K562 (cell line): ENCODE results near the gene SEC11A. TPM values are rescaled to one million over a fixed set of nuclear protein-coding genes. Genes with fewer than 3 reads are reported as not detected.

Source experiments
- BRD9 ChIP-seq: fragments of 450-650 bp; IDR thresholded peaks from 2 replicates; pipeline ENCODE4 v1.6.1; 2018; ENCODE audit warnings: low read depth; ENCODE audit not compliant: partially characterized antibody
- CBX1 ChIP-seq: sonication (generic); IDR thresholded peaks from 2 replicates; pipeline ENCODE4 v1.6.1; 2016; ENCODE audit warnings: antibody characterized with exemption, low read depth, mild to moderate bottlenecking
- CHD1 ChIP-seq: fragments of 200-600 bp; sonication (generic); IDR thresholded peaks from one replicate; pipeline ENCODE4 v1.6.1; 2012; ENCODE audit warnings: mild to moderate bottlenecking, moderate library complexity, low read length, inconsistent platforms
- FOS ChIP-seq: IDR thresholded peaks from 3 replicates; pipeline ENCODE4 v1.6.1; 2011; ENCODE audit not compliant: insufficient read length; ENCODE audit errors: extremely low read depth
- KAT2B ChIP-seq: IDR thresholded peaks from one replicate; pipeline ENCODE4 v1.6.1; 2012; ENCODE audit warnings: low read depth, mild to moderate bottlenecking, control low read depth, inconsistent platforms, low read length, moderate library complexity
- KAT8 ChIP-seq: fragments of 450-650 bp; IDR thresholded peaks from 2 replicates; pipeline ENCODE4 v1.6.1; 2016; ENCODE audit warnings: low read depth, mild to moderate bottlenecking
- MCM7 ChIP-seq, 2 experiments: fragments of 450-650 bp; IDR thresholded peaks; 2 replicates each; pipeline ENCODE4 v1.6.1; 2016 to 2018
- POLR3A ChIP-seq: IDR thresholded peaks from 2 replicates; pipeline ENCODE4 v1.6.1; 2011; ENCODE audit warnings: borderline replicate concordance, mild to moderate bottlenecking, moderate library complexity; ENCODE audit not compliant: insufficient read length, insufficient read depth; ENCODE audit errors: extremely low read depth
- PTRF ChIP-seq: fragments of 450-650 bp; IDR thresholded peaks from 2 replicates; pipeline ENCODE4 v1.6.1; 2016; ENCODE audit warnings: mild to moderate bottlenecking, missing genetic modification characterization, missing compliant biosample characterization
- PURB ChIP-seq: sonication (generic); formaldehyde crosslinking; IDR thresholded peaks from 2 replicates; pipeline ENCODE4 v1.9.0; 2021; ENCODE audit warnings: low read depth, mild to moderate bottlenecking, missing genetic modification reagents
- TRIM25 ChIP-seq: fragments of 450-650 bp; IDR thresholded peaks from 2 replicates; pipeline ENCODE4 v1.7.0; 2016; ENCODE audit warnings: borderline replicate concordance
- ZNF274 ChIP-seq: IDR thresholded peaks from 2 replicates; pipeline ENCODE4 v1.6.1; 2011; ENCODE audit warnings: low read depth, mild to moderate bottlenecking, low read length, moderate library complexity, borderline replicate concordance
- polyA plus RNA-seq, 8 experiments: library from polyadenylated mRNA; depleted of rRNA in 4 of 8; stranded (reverse) in 5 of 8; unstranded in 3 of 8; fragments of >200 nt; fragmentation: Nextera tagmentation in 2 of 8; fragmentation: Illumina TruSeq in 1 of 8; extraction: Ambion mirVana in 2 of 8; extraction: Trizol in 1 of 8; gene quantifications; 2 replicates each; pipeline versions ENCODE4 v1.2.1 to v1.2.3, GENCODE V29; 2011 to 2014; ENCODE audit warnings: inconsistent platforms in 1 of 8, missing spikeins in 1 of 8
- total RNA-seq, 7 experiments: library from RNA; depleted of rRNA in 6 of 7; stranded (reverse); fragments of >200 nt in 6 of 7; fragmentation: Illumina TruSeq in 2 of 7; extraction: Trizol in 2 of 7; gene quantifications; 2 replicates each; pipeline versions ENCODE4 v1.2.1 to v1.2.3, GENCODE V29; 2011 to 2021; ENCODE audit warnings: low replicate concordance in 1 of 7
- TF ChIP-seq, protein P1 (sequence below): sonication (generic); formaldehyde crosslinking; IDR thresholded peaks from 2 replicates; pipeline ENCODE4 v1.8.0; 2023; ENCODE audit warnings: missing genetic modification reagents, mild to moderate bottlenecking, borderline replicate concordance
- TF ChIP-seq, protein P2 (sequence below): IDR thresholded peaks from 2 replicates; pipeline ENCODE4 v1.6.1; 2011; ENCODE audit warnings: borderline replicate concordance, low read depth, mild to moderate bottlenecking, moderate library complexity, low read length; ENCODE audit not compliant: insufficient read depth, poor library complexity, severe bottlenecking
- TF ChIP-seq, protein P3 (sequence below), 2 experiments: IDR thresholded peaks; 2 replicates each; pipeline ENCODE4 v1.6.1; 2011; ENCODE audit warnings: borderline replicate concordance in 1 of 2, control low read depth in 1 of 2, low read depth in 1 of 2, low read length in 1 of 2, mild to moderate bottlenecking in 1 of 2, mixed read lengths in 1 of 2, moderate library complexity in 1 of 2; ENCODE audit not compliant: insufficient read depth in 1 of 2, insufficient read length in 1 of 2, poor library complexity in 1 of 2, severe bottlenecking in 1 of 2; ENCODE audit errors: extremely low read depth in 1 of 2

SEC11A gene
- total and polyA plus RNA-seq, 9 of the 15 experiments (the other 6 are each of a cell fraction or from before 2014, with no cell fraction given), result 175 to 310 (median 229) TPM

- TF ChIP-seq MCM7 (IDR thresholded peaks at IDR 0.05) (no peak), PURB (CRISPR knock-in tag) (no peak), KAT2B (no peak), KAT8 (no peak), CBX1 (peak; percentile 20; the same call in 1 of the 2 replicates), POLR3A (no peak), TRIM25 (no peak), PTRF (tag) (no peak), CHD1 (no peak), FOS (no peak), BRD9 (no peak), ZNF274 (no peak)
- TF ChIP-seq, protein P1, sequence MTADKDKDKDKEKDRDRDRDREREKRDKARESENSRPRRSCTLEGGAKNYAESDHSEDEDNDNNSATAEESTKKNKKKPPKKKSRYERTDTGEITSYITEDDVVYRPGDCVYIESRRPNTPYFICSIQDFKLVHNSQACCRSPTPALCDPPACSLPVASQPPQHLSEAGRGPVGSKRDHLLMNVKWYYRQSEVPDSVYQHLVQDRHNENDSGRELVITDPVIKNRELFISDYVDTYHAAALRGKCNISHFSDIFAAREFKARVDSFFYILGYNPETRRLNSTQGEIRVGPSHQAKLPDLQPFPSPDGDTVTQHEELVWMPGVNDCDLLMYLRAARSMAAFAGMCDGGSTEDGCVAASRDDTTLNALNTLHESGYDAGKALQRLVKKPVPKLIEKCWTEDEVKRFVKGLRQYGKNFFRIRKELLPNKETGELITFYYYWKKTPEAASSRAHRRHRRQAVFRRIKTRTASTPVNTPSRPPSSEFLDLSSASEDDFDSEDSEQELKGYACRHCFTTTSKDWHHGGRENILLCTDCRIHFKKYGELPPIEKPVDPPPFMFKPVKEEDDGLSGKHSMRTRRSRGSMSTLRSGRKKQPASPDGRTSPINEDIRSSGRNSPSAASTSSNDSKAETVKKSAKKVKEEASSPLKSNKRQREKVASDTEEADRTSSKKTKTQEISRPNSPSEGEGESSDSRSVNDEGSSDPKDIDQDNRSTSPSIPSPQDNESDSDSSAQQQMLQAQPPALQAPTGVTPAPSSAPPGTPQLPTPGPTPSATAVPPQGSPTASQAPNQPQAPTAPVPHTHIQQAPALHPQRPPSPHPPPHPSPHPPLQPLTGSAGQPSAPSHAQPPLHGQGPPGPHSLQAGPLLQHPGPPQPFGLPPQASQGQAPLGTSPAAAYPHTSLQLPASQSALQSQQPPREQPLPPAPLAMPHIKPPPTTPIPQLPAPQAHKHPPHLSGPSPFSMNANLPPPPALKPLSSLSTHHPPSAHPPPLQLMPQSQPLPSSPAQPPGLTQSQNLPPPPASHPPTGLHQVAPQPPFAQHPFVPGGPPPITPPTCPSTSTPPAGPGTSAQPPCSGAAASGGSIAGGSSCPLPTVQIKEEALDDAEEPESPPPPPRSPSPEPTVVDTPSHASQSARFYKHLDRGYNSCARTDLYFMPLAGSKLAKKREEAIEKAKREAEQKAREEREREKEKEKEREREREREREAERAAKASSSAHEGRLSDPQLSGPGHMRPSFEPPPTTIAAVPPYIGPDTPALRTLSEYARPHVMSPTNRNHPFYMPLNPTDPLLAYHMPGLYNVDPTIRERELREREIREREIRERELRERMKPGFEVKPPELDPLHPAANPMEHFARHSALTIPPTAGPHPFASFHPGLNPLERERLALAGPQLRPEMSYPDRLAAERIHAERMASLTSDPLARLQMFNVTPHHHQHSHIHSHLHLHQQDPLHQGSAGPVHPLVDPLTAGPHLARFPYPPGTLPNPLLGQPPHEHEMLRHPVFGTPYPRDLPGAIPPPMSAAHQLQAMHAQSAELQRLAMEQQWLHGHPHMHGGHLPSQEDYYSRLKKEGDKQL (CRISPR knock-in tag), result no peak
- TF ChIP-seq, protein P2, sequence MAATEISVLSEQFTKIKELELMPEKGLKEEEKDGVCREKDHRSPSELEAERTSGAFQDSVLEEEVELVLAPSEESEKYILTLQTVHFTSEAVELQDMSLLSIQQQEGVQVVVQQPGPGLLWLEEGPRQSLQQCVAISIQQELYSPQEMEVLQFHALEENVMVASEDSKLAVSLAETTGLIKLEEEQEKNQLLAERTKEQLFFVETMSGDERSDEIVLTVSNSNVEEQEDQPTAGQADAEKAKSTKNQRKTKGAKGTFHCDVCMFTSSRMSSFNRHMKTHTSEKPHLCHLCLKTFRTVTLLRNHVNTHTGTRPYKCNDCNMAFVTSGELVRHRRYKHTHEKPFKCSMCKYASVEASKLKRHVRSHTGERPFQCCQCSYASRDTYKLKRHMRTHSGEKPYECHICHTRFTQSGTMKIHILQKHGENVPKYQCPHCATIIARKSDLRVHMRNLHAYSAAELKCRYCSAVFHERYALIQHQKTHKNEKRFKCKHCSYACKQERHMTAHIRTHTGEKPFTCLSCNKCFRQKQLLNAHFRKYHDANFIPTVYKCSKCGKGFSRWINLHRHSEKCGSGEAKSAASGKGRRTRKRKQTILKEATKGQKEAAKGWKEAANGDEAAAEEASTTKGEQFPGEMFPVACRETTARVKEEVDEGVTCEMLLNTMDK, result no peak
- TF ChIP-seq, protein P3, sequence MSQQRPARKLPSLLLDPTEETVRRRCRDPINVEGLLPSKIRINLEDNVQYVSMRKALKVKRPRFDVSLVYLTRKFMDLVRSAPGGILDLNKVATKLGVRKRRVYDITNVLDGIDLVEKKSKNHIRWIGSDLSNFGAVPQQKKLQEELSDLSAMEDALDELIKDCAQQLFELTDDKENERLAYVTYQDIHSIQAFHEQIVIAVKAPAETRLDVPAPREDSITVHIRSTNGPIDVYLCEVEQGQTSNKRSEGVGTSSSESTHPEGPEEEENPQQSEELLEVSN (IDR thresholded peaks at IDR 0.05; ENCODE audit: borderline replicate concordance in 1 of 2, extremely low read depth in 1 of 2, insufficient read depth in 1 of 2, insufficient read length in 1 of 2, low read depth in 1 of 2, low read length in 1 of 2, poor library complexity in 1 of 2, severe bottlenecking in 1 of 2), result peak; percentile 23 to 28
These were observed 31.7 kb upstream of the SEC11A start (continued) for GRCh38 chr15:84747416-84748273.
